ENCODE data around the gene GPATCH3. TPM values are rescaled to one million over a fixed set of nuclear protein-coding genes. Genes with fewer than 3 reads are reported as not detected.
"Not testable (repeated sequence)": the region's sequence is repeated elsewhere in the genome, so short reads cannot be mapped to it uniquely, and the experiment has no call there.

Gene GPATCH3
- total and polyA plus RNA-seq, 7 donors = 6.6 to 14.3 (median 9.7) TPM

DNA sequence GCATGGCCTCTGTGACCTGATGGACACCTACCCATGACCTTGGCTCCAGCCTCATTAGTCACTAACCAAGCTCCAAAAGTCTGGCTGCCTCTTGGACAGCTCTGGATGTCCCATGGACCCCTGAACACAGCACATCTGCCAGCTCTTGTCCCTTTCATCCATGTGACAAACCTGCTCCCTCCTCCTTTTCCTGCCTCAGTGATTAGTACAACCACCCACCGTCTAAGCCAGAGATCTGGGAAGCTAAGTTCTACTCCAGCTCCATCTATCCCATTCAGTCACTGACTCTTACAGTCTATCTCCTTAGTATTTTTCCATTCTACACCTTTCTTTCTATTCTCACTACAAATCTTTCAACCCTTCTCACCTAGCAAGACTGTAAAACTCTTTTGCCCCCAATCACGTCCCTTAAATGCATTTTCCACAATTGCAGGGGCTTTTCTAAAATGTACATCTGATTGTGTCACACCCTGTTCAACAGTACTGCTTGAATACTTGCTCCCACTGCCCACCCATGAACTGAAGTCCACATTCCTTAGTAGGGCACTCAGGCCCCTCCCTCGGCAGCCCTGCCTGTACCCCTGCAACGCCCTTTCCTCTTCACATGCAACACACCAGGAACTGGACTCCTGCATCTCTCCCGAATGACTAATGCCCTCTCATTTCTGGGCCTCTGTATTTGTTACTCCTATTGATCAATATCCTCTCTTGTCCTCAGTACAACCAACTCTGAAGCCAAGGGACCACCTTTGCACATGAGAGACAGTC, 17.4 kb downstream of the GPATCH3 start:
- peaks cover 38 to 98% (median 71%) of the 10 kb centered on the region in 4 donors for H3K36me3 ChIP-seq
- no peaks in the 10 kb centered on the region for H3K27me3 ChIP-seq
- no peak for DNase-seq
- intact Hi-C loops (cut with DNase I) = no loop called here
- no peak overlapping the region for H3K27ac ChIP-seq
- H3K4me3 ChIP-seq = no peak overlapping the region
- H3K9me3 ChIP-seq = no peaks in the 10 kb centered on the region
- WGBS, 2 donors = 85 to 90% methylated on average over 5 of the region's 5 CpGs
- TF ChIP-seq POLR2AphosphoS5 (IDR thresholded peaks at IDR 0.05) = no peak
- TF ChIP-seq, protein P1, sequence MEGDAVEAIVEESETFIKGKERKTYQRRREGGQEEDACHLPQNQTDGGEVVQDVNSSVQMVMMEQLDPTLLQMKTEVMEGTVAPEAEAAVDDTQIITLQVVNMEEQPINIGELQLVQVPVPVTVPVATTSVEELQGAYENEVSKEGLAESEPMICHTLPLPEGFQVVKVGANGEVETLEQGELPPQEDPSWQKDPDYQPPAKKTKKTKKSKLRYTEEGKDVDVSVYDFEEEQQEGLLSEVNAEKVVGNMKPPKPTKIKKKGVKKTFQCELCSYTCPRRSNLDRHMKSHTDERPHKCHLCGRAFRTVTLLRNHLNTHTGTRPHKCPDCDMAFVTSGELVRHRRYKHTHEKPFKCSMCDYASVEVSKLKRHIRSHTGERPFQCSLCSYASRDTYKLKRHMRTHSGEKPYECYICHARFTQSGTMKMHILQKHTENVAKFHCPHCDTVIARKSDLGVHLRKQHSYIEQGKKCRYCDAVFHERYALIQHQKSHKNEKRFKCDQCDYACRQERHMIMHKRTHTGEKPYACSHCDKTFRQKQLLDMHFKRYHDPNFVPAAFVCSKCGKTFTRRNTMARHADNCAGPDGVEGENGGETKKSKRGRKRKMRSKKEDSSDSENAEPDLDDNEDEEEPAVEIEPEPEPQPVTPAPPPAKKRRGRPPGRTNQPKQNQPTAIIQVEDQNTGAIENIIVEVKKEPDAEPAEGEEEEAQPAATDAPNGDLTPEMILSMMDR (IDR thresholded peaks at IDR 0.05) = no peak
- TF ChIP-seq EP300 (IDR thresholded peaks at IDR 0.05) = no peak
- peaks cover 0 to under 1% (median 0%) of the 10 kb centered on the region in 4 donors for H3K4me1 ChIP-seq

DNA sequence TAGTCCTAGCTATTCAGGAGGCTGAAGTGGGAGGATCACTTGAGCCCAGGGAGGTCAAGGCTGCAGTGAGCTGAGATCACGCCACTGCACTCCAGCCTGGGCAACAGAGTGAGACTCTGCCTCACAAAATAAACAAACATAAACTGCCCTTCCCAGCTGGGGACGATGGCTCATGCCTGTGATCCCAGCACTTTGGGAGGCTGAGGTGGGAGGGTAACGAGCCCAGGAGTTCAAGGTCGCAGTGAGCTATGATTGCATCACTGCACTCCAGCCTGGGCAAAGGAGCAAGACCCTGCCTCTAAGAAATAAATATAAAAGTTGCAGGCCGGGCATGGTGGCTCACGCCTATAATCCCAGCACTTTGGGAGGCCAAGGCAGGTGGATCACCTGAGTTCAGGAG, 18.7 kb downstream of the GPATCH3 start:
- 56 to 83% methylated on average over 6 of the region's 6 CpGs for WGBS, 2 donors
- intact Hi-C loops (cut with DNase I); H3K27ac ChIP-seq: not testable (repeated sequence)

DNA sequence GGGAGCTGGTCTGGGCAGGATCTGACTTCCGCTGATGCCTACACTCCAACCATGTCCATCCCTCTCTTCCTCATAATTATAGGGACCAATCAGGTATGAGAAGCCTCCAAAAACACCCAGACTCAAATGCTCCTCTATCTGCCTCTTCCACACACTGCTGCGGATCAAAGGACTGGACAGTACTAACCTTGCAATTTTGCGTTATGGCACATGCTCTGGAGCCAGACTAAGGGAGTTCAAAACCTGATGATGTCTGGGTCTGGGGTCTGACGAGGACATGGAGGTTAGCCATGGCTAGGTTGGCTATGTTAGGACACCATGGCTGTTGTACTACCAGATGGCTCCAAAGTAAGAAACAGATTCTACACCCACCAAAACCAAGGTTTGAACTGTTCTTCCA, 20.5 kb downstream of the GPATCH3 start:
- Histone ChIP-seq H3K36me3 (peaks cover 19 to 92% (median 53%) of the 10 kb centered on the region in 4 donors), H3K27ac (no peak overlapping the region), H3K4me3 (no peak overlapping the region), H3K27me3 (no peaks in the 10 kb centered on the region), H3K9me3 (no peaks in the 10 kb centered on the region), H3K4me1 (peaks cover 0 to 4% (median 0%) of the 10 kb centered on the region in 4 donors)
- no peak for TF ChIP-seq EP300 (IDR thresholded peaks at IDR 0.05)
- TF ChIP-seq, protein P1 (IDR thresholded peaks at IDR 0.05) = no peak
- no peak for TF ChIP-seq POLR2A (IDR thresholded peaks at IDR 0.05)
- no peak for TF ChIP-seq POLR2AphosphoS5 (IDR thresholded peaks at IDR 0.05)
- intact Hi-C loops (cut with DNase I) = loop anchor here (5.0 kb wide), 1 partner anchor 277 kb away; no protein-coding TSS in a partner anchor
- DNase-seq = no peak
- WGBS, 2 donors = 95 to 96% methylated on average over 4 of the region's 4 CpGs

More for the DNA sequence above, 18.7 kb downstream of the GPATCH3 start:
- H3K36me3 ChIP-seq = peaks cover 35 to 95% (median 70%) of the 10 kb centered on the region in 4 donors
- not testable (repeated sequence) for H3K27me3 ChIP-seq, H3K4me1 ChIP-seq, H3K4me3 ChIP-seq, DNase-seq, H3K9me3 ChIP-seq

DNA sequence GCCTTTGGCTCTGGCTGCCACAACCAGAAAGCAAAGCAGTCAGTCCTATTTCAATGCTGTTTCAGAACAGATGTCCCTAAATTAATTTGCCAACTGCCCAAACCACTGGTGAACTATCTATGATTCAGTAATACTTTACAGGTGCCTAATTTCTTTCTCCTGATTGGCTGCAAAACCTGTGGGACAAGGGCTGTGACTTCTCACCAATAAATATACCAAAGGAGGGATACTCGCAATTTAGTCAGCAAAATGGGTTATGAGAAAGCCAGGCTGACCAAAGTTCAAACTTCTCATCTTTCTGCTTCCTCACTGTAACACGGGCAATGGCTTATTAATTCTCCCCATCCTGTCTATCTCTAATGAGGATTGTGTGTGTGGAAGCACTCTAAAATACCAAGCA, 22.9 kb downstream of the GPATCH3 start:
- H3K27ac ChIP-seq = no peak overlapping the region
- TF ChIP-seq EP300 (IDR thresholded peaks at IDR 0.05) = no peak
- TF ChIP-seq, protein P1 (IDR thresholded peaks at IDR 0.05) = no peak
- no peak for TF ChIP-seq POLR2AphosphoS5 (IDR thresholded peaks at IDR 0.05)
- no peak for TF ChIP-seq POLR2A (IDR thresholded peaks at IDR 0.05)
- 22 to 73% methylated on average over 2 of the region's 2 CpGs for WGBS, 2 donors
- DNase-seq = no peak
- H3K36me3 ChIP-seq = peaks cover 19 to 68% (median 30%) of the 10 kb centered on the region in 4 donors
- peaks cover 0 to 4% (median 0%) of the 10 kb centered on the region in 4 donors for H3K4me1 ChIP-seq
- H3K27me3 ChIP-seq = no peaks in the 10 kb centered on the region
- no peaks in the 10 kb centered on the region for H3K9me3 ChIP-seq
- intact Hi-C loops (cut with DNase I) = loop anchor here (2.0 to 5.0 kb wide), 2 partner anchors 67 to 275 kb away; no protein-coding TSS in a partner anchor
- H3K4me3 ChIP-seq = no peak overlapping the region

DNA sequence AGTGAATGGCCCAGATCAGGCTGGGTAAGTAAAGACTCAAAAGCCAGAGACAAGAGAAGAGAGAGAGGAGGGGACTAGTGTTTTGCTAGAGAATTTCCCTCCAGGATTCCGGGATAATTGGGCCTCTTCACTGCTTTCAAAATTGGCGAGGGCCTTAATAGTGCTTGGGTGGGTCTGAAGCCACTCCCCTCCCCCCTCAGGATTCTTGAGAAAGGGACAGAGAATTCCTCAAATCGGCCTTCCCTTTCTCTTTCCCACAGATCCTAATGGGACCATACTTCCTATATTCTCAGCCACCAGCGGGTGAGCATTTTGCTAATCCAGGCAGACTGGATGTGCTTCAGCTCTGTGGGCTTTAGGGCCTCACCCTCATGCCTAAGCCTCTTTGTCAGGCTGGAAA, 25.4 kb downstream of the GPATCH3 start:
- Histone ChIP-seq H3K9me3 (no peaks in the 10 kb centered on the region), H3K27me3 (no peaks in the 10 kb centered on the region), H3K27ac (no peak overlapping the region), H3K4me1 (peaks cover 0 to 4% (median 0%) of the 10 kb centered on the region in 4 donors), H3K36me3 (peaks cover 4 to 43% (median 15%) of the 10 kb centered on the region in 4 donors), H3K4me3 (no peak overlapping the region)
- no peak for DNase-seq
- TF ChIP-seq, protein P1 (IDR thresholded peaks at IDR 0.05) = no peak
- TF ChIP-seq EP300 (IDR thresholded peaks at IDR 0.05) (no peak), POLR2A (IDR thresholded peaks at IDR 0.05) (no peak), POLR2AphosphoS5 (IDR thresholded peaks at IDR 0.05) (no peak)
- WGBS, 2 donors = 75 to 83% methylated on average over 4 of the region's 4 CpGs
- intact Hi-C loops (cut with DNase I) = loop anchor here (5.0 kb wide), 1 partner anchor 273 kb away; no protein-coding TSS in a partner anchor

DNA sequence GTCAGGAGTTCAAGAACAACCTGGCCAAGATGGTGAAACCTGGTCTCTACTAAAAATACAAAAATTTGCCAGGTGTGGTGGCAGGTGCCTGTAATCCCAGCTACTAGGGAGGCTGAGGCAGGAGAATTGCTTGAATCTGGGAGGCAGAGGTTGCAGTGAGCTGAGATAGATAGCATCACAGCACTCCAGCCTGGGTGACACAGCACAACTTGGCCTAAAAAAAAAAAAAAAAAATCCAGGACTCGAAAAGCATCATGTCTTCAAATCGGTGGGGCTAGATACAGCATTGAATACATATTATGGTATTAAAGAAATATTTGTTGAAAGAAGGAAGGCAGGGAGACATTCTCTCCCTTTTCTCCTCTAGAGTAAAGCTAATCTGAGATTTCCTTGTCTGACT, 27.2 kb downstream of the GPATCH3 start:
- H3K27me3 ChIP-seq; H3K27ac ChIP-seq; H3K4me3 ChIP-seq; DNase-seq; H3K9me3 ChIP-seq; intact Hi-C loops (cut with DNase I); H3K4me1 ChIP-seq: not testable (repeated sequence)
- peaks cover 0 to 25% (median under 1%) of the 10 kb centered on the region in 4 donors for H3K36me3 ChIP-seq
- WGBS, 2 donors = 73 to 83% methylated on average over 2 of the region's 2 CpGs
